DMS53 treated with DMSO at 0.1 percent for 48 hours (cell line): ENCODE results near the gene PARD3B.
"Not testable (repeated sequence)": the region's sequence is repeated elsewhere in the genome, so short reads cannot be mapped to it uniquely, and the experiment has no call there.

Experiments used
- DNase-seq: peaks from one replicate; lab custom pipeline; 2025; ENCODE audit not compliant: unreplicated experiment; lab: John Stamatoyannopoulos, UW

The PARD3B gene

DNA sequence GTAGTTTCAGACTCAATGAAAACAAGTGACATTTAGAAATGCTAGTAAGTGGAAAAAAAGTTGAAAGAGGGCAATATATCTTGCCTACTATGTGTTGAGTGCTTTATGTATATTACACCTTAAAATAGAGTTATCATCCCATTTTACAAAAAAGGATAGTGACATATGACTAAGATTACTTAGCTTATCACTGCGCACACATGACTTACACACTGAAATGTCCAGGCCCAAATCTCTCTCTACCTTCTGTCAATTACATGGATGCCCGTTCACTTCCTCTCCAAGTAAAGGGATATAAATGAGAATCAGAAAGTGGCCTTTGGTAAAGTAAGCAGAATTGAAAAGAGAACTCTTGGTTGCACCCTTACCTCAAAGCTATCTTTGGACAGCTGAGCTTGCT lies 3.6 kb upstream of the PARD3B start:
- no peak for DNase-seq

DNA sequence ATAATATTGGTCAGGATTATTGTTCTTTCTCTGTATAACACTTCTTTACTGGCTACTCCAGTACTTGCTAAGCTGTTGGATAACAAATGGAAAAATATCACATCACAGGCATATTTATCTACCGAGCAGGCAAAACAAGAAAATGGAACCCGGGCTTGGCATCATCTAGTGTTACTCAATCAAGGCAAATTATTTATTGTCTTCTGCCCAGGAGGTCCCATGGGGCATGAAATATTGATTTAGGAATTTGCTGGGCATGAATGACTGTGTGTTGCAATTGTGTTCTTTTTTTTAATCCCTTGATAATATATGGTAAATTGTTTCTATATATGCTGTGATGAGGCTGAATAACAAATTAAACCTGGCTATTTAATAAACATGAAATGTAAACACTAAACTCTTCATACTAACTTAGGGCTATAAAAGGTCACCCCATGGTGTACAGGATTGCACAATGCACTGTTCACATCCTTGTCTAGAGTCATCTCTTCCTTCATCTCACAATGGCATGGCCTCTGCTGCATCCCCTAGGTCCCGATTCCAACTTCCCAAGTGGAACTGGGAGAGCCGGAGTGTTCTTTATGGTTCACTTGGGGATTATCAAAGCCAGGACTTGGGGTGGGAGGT lies 2.2 kb upstream of the PARD3B start:
- DNase-seq: no peak

DNA sequence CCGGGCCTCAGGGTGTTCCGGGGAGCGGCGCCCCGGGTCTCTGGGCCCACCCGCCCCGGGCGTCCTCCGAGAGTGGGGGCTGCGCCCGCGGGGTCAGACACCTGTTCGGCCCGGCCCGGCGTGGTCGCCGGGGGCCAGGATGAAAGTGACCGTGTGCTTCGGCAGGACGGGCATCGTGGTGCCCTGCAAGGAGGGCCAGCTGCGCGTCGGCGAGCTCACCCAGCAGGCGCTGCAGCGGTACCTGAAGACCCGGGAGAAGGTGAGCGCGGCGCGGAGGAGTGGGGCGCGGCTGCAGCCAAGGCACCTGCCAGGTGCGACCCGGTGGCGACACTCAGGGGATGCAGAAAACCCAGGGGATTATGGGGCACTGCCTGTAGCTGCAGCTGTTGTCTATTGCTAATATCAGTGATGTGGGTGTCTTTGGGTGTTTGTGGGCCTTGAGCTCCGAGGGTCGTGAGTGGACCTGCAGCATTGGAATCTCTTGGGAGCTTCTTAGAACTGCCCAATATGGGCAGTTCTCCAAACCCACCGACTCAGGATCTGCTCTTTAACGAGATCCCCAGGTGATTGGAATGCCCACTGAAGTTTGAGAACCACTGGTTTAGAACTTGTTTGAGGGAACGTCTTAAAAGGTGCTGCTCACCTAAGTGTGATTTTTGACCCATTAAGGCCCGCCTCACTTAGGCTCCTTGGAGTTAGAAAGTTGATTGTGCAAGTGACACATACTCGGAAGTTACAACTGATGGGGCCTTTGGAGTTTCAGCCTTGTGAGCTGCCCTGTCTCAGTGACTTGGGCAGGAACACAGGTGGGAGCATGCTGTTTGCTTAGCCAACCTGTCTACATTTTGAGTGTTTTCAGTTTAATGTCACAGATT lies 823 bp downstream of the PARD3B start:
- DNase-seq: no peak

GRCh38 chr2:204550751-204551511 lies 5.7 kb downstream of the PARD3B start:
- DNase-seq: no peak

GRCh38 chr2:204551512-204551863 lies 6.2 kb downstream of the PARD3B start:
- no peak for DNase-seq

- no peak for DNase-seq
These were observed 12.3 kb downstream of the PARD3B start for GRCh38 chr2:204557604-204558003.

DNA sequence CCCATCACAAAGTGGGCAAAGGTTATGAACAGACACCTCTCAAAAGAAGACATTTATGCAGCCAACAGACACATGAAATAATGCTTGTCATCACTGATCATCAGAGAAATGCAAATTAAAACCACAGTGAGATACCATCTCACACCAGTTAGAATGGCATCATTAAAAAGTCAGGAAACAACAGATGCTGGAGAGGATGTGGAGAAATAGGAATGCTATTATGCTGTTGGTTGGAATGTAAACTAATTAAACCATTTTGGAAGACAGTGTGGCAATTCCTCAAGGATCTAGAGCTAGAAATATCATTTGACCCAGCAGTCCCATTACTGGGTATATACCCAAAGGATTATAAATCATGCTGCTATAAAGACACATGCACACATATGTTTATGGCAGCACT lies 14.1 kb downstream of the PARD3B start:
- DNase-seq: not testable (repeated sequence)

- no peak for DNase-seq
These were observed 15.6 kb downstream of the PARD3B start for GRCh38 chr2:204560902-204561301.

- no peak for DNase-seq
These were observed 16.5 kb downstream of the PARD3B start for GRCh38 chr2:204561771-204562170.

DNA sequence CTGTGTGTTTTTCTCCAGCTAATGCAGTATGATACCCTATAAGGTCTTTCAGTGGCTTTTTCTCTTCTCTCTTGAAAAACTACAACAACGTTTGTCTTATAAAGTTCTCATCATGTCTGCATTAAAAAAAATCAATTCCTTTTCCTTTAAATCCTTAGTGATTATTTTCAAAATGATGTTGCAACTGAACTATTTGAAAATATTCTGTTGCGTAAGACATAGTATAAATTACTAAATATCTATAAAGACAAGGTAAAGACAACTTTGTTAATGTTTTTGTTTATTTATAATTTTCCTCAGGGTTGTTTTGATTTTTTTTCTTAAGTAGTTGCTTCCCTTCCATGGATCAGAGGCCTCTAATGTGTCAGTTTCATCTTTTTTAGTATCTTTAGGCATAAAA lies 21.2 kb downstream of the PARD3B start:
- no peak for DNase-seq

- DNase-seq: no peak
These were observed 25.1 kb downstream of the PARD3B start for GRCh38 chr2:204570421-204570820.

DNA sequence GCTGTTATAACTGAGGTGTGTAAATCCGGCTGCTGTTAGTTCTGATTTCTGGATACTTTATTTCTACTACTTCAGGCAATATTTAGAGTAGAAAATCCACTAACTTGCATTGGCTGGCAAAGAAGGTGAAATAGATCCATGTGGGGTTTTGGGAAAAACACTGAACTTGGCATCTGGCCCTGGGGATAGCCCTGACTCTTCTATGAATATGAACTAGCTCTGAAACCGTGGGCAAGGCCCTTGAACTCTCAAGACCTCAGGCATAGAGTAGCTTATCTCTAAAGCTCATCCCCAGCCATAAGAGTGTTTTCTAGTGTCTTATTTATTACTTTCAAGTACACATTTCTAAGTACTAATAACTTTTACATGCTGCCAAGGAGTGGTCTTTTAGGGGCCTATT lies 25.8 kb downstream of the PARD3B start:
- no peak for DNase-seq

GRCh38 chr2:204571911-204572310 lies 26.6 kb downstream of the PARD3B start:
- DNase-seq: no peak

DNA sequence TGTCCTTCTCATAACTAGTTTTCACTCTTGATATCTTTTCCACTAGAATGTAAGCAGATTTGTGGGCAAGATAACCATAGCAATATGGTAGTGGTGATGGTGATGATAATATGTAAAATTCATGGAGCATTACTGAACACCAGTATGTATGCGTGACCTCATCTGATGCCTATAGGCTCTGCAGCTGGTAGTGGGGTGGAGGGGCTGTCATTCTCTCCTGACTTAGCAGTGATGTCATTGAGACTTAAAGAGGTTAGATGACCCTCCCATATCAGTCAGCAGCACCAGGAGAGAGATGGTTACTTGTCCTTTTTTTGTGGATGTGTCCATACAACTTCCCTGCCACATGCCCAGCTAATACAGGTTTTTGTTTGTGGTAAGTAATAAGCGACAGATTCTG lies 27.9 kb downstream of the PARD3B start:
- no peak for DNase-seq

DNA sequence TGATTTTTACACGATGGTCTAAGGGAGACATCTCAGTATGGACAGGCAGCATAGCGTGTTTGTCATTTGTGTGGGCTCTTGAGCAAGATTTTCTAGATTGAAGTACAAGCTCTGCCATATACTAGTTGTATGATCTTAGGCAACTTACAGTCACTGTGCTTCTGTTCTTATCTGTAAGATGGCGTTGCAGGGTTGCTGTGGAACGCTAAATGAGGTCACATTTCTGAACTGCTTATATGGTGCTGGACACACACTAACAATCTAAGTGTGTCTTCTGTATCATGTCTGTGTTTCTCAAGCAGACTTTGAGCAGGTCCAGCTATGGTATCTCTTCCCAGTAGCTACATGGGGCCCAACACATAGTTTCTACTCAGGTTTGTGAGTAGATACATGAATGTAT lies 29.2 kb downstream of the PARD3B start:
- DNase-seq: no peak

DNA sequence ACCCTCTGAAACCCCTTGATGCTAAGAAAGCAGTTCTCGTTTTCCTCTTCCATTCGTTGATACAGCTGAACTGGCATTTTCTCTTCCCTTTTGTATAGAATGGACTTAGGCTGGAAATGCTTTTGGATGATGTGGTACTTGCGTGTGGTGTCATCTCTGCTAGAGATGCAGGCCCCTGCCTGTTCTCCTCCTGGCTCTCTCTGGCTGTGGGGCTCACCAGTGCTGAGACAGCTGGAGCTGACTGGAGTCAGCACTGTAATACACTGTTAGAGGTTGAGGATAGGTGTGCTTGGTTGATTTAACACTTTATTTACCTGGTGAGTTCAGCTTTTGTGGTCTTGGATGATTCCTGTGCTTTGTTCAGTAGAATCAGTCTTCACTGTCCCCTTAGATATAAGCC lies 30.2 kb downstream of the PARD3B start:
- no peak for DNase-seq

- DNase-seq: no peak
These were observed 31.2 kb downstream of the PARD3B start for GRCh38 chr2:204576362-204576979.

DNA sequence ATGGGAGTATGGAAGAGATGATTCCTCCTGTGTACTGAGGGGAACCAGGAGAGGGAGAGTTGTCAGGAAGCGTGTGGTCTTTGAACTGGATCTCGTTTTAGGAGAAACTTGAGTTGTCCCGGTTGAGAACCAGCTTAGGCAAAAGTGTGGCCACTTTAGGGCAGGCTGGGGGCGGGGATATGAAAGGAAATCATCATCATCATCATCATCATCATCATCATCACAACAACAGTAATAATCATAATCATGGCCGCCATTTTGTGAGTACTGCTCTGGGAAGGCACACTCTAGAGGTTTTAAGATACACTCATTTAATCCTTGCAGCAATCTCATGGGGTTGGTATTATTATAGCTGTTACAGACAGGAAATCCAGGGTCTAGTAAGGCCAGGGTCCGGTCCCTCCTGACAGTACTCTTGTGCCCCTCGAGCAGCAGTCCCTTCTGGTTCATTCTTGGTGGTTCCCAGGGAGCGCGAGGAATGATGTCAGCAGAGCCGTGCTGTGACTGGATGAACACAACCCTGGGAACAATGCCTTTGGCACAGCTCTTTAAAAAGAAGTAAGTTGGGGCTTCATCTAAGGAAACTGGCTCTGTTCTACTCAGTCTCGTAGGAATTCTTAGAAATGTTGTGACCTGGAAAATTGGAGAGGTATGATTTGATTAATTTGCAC lies 33.8 kb downstream of the PARD3B start:
- DNase-seq: no peak

DNA sequence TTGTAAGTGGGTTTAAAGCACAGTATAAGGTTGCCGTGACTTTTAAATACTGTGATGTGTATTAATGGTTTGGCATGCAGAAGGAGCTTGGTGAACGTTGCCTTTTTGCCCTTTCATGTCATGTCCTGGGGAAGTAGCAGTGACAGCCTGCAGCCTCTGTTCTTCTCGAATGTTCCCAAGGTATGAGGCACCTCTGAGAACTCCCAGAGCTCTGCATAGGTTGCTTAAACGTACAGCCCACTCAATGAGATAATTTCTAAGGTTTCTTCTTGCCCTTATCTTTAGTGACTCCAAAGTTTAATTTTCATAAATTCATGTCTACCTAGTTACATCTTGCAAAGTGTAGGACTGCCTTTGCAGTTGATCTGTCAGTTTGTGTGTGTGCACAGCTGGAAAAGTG lies 36.7 kb downstream of the PARD3B start:
- no peak for DNase-seq

DNA sequence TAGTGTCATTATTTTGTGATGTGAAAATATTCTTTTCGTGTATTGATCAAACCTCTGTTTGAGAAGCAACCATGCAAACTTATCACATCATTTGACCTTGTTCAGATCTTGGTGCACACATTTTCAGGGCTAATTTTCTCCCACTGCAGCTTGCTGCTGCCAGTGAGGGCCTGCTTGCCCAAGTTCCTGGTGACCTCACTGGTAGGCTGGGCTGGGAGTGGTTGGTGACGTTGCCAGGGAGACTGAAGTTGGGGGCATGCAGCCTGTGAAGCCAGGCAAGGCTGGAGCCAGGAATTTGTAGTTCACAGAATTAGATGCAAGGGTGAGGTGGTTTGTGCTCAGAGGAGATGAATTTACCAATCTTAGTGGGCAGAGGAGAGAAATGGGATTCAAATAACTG lies 38.5 kb downstream of the PARD3B start:
- no peak for DNase-seq

DNA sequence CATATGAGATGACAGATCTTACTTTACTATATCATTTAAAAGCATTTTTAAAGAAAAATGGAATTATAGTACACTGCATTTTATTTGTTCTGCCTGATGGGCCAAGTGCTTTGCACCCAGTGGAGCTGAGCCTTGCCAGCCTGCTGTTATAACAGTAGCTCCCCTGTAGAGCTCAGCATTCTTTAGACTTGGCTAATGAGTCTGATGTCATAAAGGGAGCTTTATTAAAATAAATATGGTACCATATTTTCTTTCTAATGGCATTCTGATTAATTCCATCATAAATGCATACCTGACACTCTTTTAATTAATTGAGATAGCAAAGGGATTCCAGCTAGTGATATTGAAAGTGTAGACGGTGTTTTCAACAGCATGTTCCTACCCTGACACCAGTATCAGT lies 40.7 kb downstream of the PARD3B start:
- DNase-seq: no peak
